Dendritic cell treated with granulocyte-macrophage colony-stimulating factor and Interleukin-4, amounts not matched to agents 40 ng/mL and 50 ng/mL, for 4 days (primary cell): ENCODE results near the gene COL23A1.

ENCODE experiments used
- H3K27ac Mint-ChIP-seq: one replicate; pipeline ENCODE4 v1.8.0; 2022; ENCODE audit warnings: mild to moderate bottlenecking, mixed read lengths
- H3K27me3 Mint-ChIP-seq: one replicate; pipeline ENCODE4 v1.8.0; 2022; ENCODE audit warnings: mild to moderate bottlenecking, mixed read lengths
- H3K36me3 Mint-ChIP-seq: one replicate; pipeline ENCODE4 v1.8.0; 2022; ENCODE audit warnings: low read depth, mixed read lengths
- H3K4me1 Mint-ChIP-seq: one replicate; pipeline ENCODE4 v1.8.0; 2022; ENCODE audit warnings: low read depth, mixed read lengths
- H3K4me3 Mint-ChIP-seq: one replicate; pipeline ENCODE4 v1.8.0; 2022; ENCODE audit warnings: mild to moderate bottlenecking, moderate library complexity, mixed read lengths
- H3K9me3 Mint-ChIP-seq: one replicate; pipeline ENCODE4 v1.8.0; 2022; ENCODE audit warnings: mixed read lengths
- intact Hi-C: fragments of 100-400 bp; cut with micrococcal nuclease; formaldehyde crosslinking; loops from one replicate; pipeline ENCODE4 v1.15.0; 2022

Gene COL23A1

DNA sequence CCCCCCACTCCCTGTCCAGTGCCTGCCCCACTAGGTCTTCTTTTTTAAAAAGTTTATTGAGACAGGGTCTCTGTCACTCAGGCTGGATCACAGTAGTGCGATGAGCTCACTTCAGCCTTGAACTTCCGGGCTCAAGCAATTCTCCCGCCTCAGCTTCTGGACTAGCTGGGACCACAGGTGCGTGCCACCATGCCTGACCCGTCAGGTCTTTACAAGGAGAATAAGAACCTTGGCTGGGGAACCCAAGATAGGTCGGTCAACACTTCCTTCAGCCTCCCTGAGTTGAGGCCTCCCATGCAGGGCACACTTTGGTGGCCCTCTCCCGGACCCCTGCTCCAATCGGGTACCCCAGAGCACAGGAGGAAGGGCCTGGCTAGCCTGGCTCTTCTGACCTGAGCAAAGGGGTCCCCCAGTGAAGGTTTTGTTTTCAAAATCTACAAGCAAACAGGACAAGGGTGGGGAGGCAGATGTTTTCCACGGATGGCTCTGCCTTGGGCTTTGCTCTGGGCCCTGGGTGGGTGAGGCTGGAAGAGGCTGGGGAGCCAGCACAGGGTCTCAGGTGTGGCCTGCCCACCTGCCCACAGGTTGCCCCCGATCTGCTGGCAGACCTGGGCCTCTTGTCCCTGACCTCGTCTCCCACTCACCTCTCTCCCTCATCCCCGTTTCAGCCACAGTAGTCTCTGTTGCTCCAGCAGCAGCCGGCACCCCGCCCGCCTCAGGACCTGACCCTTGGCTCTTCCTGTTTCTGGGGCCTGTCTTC is 248.9 kb downstream of the COL23A1 start:
- H3K27me3 Mint-ChIP-seq, result peaks cover 15% of the 10 kb centered on the region
- H3K36me3 Mint-ChIP-seq, result no peaks in the 10 kb centered on the region
- peaks cover 39% of the 10 kb centered on the region for H3K4me1 Mint-ChIP-seq
- intact Hi-C loops, result no loop called here
- H3K4me3 Mint-ChIP-seq, result no peak overlapping the region
- H3K27ac Mint-ChIP-seq, result peak overlapping the region; percentile 76
- no peaks in the 10 kb centered on the region for H3K9me3 Mint-ChIP-seq

DNA sequence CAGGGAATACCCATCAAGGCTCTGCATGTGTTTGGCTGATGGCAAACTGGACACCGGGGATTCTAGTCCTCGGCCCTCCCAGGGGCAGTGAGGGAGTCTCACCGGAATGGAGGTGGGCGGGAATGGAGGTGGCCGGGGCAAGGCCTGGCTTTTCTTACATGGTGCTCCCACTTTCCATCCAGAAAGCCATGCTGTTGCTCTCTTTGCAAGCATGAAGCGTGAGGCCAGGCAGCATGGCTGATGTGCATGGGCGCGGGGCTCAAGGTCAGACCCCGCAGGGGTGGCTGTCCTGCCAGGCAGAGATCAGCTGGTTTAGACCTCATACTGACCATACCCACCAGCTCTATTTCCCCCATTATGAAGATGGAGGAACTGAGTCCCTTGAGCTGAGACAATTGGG is 249.6 kb downstream of the COL23A1 start:
- Mint-ChIP-seq H3K27ac (peak overlapping the region; percentile 76), H3K4me3 (no peak overlapping the region), H3K27me3 (peaks cover 15% of the 10 kb centered on the region), H3K4me1 (peaks cover 39% of the 10 kb centered on the region), H3K36me3 (no peaks in the 10 kb centered on the region), H3K9me3 (no peaks in the 10 kb centered on the region)
- intact Hi-C loops, result no loop called here

DNA sequence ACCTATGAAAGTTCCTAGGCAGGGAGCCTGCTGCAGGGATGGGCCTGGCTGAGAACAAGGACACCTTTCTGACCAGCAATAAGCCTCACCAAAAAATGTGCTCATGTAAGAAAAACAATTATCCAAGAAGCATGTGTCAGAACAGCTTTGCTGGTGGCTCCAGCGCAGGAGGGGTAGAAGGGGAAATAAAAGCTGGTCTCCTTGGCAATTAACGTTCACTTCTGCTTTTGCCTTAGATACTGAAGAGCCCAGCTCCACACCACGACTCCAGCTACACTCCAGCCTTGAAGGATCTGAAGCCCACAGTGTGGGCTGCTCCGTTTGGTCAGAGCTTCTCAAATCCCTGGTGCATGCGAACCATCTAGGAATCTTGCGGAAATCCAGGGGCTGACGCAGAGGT is 250.0 kb downstream of the COL23A1 start:
- intact Hi-C loops, result no loop called here
- peaks cover 42% of the 10 kb centered on the region for H3K4me1 Mint-ChIP-seq
- no peak overlapping the region for H3K4me3 Mint-ChIP-seq
- H3K27me3 Mint-ChIP-seq, result peaks cover 15% of the 10 kb centered on the region
- no peaks in the 10 kb centered on the region for H3K36me3 Mint-ChIP-seq
- H3K9me3 Mint-ChIP-seq, result no peaks in the 10 kb centered on the region
- no peak overlapping the region for H3K27ac Mint-ChIP-seq

DNA sequence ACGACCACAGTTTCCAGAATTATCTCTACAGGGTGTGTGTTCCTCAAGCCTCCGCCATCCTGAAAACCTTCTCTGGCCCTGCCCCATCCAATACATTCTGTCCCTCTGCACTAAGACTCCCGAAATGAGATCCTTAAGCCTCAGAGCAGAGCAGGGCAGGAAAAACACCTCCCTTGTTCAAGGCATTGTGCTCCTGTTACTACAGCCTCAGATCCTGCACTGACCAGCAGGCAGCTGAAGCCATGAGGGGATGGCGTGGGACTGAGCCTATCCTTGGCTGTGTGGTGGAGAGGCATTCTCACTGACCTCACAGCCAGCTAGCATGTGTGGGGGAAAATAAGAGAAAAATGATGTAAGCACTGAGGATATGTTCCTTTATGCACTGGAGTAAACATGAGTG is 250.9 kb downstream of the COL23A1 start:
- Mint-ChIP-seq H3K27ac (peak overlapping the region; percentile 19), H3K4me1 (peaks cover 49% of the 10 kb centered on the region), H3K9me3 (no peaks in the 10 kb centered on the region), H3K27me3 (peaks cover 15% of the 10 kb centered on the region), H3K36me3 (no peaks in the 10 kb centered on the region), H3K4me3 (no peak overlapping the region)
- intact Hi-C loops, result no loop called here

DNA sequence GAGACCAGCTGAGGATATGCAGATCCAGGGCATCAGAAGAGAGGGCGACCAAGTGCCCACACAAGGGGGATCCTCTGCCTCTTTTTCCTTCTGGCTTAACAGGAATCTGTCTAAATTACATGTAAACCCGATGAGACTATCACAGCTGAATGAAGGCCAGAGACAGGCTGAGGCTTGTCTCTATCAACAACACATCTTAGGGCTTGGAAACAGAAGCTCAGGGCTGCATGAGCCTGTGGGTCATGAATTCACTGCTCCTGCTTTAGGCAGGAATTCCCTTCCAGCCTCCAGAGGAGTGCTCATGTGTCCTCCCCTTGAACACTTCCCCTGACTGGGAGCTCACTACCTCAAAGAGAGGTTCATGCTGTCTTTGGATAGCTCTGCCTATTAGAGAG is 251.4 kb downstream of the COL23A1 start:
- Mint-ChIP-seq H3K36me3 (no peaks in the 10 kb centered on the region), H3K9me3 (no peaks in the 10 kb centered on the region)
- intact Hi-C loops, result no loop called here

DNA sequence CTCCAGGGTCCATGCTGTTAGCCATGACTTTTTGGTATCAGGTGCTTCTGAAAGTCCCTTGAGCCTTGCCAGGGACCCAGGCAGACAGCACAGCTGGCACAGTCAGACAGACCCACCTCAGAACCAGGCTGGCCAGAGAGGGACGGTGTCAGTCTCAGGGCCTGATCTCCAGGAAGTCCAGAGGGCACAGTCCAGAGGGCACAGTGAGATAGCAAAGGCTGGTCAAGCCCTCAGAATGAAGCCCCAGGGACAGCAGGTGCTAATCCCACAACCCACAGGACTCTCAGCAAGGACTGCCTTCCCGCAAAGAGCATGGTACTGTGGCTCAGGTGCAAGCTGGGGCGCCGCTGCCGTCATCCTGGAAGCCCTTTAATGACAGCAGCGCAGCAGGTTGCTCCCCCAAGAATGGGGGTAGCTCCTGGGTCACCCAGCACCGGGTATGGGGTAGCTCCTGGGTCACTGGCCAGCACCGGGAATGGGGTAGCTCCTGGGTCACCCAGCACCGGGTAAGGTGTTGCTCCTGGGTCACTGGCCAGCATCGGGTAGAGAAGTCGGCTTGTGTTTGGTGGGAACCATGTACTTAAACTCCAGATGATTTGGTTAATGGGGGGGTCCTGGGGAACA is 252.0 kb downstream of the COL23A1 start:
- intact Hi-C loops, result no loop called here
- H3K36me3 Mint-ChIP-seq, result no peaks in the 10 kb centered on the region
- peaks cover 15% of the 10 kb centered on the region for H3K27me3 Mint-ChIP-seq
- H3K9me3 Mint-ChIP-seq, result no peaks in the 10 kb centered on the region
- H3K4me1 Mint-ChIP-seq, result peaks cover 59% of the 10 kb centered on the region
- no peak overlapping the region for H3K27ac Mint-ChIP-seq
- no peak overlapping the region for H3K4me3 Mint-ChIP-seq

More for the DNA sequence above, 251.4 kb downstream of the COL23A1 start:
- Mint-ChIP-seq H3K27me3 (peaks cover 15% of the 10 kb centered on the region), H3K4me1 (peaks cover 54% of the 10 kb centered on the region), H3K27ac (peak overlapping the region; percentile 19), H3K4me3 (no peak overlapping the region)

DNA sequence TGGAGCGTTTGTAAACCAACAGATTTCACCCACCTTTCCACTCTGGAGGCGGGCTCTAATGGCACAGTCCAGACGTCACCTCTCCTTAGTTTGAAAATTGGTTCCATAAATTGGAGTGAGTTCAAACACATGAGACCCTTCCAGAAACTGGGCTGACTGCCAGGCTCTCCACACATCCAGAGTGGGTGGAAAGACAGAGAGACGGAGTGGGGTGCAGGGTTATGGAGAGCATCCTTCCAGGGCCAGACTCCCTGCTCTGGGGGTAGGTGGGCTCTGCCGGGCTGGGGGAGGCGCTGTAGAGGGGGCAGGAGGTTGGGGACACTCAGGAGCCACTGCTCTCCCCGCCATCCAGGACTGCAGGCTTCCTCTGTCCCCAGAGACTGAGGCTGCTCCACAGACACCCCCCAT is 252.9 kb downstream of the COL23A1 start:
- H3K4me3 Mint-ChIP-seq, result no peak overlapping the region
- H3K27ac Mint-ChIP-seq, result no peak overlapping the region
- peaks cover 14% of the 10 kb centered on the region for H3K27me3 Mint-ChIP-seq
- intact Hi-C loops, result no loop called here
- H3K36me3 Mint-ChIP-seq, result no peaks in the 10 kb centered on the region
- H3K4me1 Mint-ChIP-seq, result peaks cover 62% of the 10 kb centered on the region
- H3K9me3 Mint-ChIP-seq, result no peaks in the 10 kb centered on the region

DNA sequence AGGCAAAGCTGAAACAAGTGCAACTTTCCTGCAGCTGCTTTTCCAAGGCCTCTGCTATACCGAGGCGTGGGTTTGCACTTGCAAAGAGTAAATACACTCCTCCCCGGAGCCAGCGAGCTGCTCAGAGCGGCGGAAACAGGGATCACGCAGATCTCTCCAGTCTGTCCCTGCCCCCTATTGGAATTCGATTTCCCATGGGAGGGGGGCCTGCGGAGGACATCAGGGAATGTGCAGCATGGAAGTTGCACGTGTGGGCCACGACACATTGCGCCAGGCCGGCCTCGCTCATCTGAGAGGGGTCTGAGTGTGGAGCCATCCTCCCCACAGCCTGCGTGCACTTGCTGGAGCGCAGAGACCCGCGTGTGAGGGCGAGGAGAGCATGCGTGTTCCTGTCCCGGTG is 253.3 kb downstream of the COL23A1 start:
- H3K27ac Mint-ChIP-seq, result no peak overlapping the region
- intact Hi-C loops, result no loop called here
- H3K36me3 Mint-ChIP-seq, result no peaks in the 10 kb centered on the region
- no peaks in the 10 kb centered on the region for H3K9me3 Mint-ChIP-seq
- H3K4me1 Mint-ChIP-seq, result peaks cover 60% of the 10 kb centered on the region
- H3K27me3 Mint-ChIP-seq, result peaks cover 10% of the 10 kb centered on the region
- no peak overlapping the region for H3K4me3 Mint-ChIP-seq

DNA sequence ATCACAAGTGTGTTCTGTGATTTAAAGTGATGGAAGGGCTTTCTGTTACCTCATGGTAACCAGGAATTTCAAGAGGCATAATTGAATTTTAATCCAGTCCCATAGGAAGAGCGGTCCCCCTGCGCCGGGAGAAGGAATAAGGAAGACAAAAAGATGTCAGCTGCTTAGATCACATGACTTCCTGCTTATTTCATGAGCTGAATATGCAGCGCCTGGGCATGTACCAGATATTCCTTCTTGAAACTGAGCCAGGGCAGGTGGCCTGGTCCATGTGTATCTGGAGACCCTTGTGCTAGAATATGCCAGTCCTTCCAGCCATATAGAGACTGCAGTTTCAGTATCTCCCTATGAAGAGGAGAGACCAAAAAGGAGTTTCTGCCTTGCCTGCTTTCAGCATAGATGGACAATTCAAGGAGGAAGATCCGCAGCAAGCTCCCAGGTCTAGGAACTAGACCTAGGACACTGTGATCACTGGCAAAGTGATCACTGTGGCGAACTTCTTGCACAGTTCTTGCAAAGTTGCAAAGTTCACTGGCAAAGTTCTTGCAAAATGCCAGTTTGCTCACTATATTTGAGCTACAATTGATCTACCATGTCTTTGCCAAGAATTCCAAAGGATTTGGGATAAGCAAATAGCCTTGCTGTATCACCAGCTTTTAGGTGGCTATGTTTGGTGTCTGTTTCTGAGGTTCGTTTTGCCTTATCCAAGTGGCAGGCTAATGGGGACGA is 254.7 kb downstream of the COL23A1 start:
- Mint-ChIP-seq H3K4me1 (peaks cover 60% of the 10 kb centered on the region), H3K9me3 (no peaks in the 10 kb centered on the region), H3K27ac (peak overlapping the region; percentile 79), H3K27me3 (peaks cover 6% of the 10 kb centered on the region), H3K4me3 (peak overlapping the region; percentile 36), H3K36me3 (no peaks in the 10 kb centered on the region)
- intact Hi-C loops, result no loop called here

DNA sequence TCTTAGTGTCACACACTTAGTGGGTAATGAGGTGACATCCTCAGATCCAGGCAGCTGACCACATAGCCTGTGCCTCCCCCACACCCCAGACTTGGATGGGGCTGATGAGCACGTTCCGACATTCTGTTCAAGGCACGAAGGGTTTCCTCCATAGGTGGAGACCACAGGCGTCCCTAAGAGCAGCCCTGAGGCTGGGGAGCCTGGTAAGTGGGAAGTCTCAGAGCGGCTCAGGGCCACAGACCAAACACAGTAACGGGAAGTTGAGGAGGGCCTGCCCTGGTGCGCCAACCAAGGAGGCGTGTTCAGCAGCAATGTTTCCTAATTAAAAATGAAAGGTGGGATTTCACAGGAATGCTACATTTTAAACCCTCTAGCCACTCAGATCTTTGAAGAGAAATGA is 255.3 kb downstream of the COL23A1 start:
- peaks cover 6% of the 10 kb centered on the region for H3K27me3 Mint-ChIP-seq
- peak overlapping the region; percentile 36 for H3K4me3 Mint-ChIP-seq
- peak overlapping the region; percentile 79 for H3K27ac Mint-ChIP-seq
- intact Hi-C loops, result no loop called here
- no peaks in the 10 kb centered on the region for H3K36me3 Mint-ChIP-seq
- H3K9me3 Mint-ChIP-seq, result no peaks in the 10 kb centered on the region
- H3K4me1 Mint-ChIP-seq, result peaks cover 55% of the 10 kb centered on the region

DNA sequence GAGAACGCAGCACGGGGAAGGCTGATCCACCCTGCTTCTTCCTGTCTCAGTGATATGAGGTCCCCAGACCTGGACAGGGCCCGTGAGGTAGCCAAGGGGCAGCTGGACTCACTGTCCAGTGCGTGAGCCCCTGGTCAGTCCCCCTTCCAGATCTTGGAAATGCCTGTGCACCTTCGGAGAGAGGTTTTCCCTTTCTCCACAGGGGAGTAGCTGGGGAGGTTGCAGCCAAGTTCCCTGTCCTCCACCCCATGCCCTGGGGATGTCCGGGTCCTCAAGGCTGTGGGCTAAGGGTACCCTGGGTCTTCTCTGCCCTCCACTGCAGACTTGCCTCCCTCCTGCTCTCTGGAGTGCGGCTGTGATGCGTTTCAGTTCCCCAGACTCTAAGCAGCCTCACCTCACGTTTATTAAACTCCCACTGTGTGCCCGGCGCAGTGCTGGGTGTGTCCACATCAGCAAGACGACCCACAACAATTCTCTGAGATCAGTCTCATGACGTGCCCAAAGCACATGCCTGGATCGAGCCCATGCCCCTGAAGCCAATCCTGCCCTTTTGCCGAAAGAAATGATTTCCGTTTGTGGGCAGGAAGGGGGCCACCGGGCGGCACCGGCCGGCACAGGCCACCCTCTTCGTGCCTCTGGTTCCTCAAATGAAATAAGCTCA is 256.2 kb downstream of the COL23A1 start:
- intact Hi-C loops, result no loop called here
- Mint-ChIP-seq H3K4me3 (peak overlapping the region; percentile 28), H3K27me3 (peaks cover 2% of the 10 kb centered on the region), H3K4me1 (peaks cover 54% of the 10 kb centered on the region), H3K36me3 (no peaks in the 10 kb centered on the region), H3K9me3 (no peaks in the 10 kb centered on the region), H3K27ac (peak overlapping the region; percentile 72)

DNA sequence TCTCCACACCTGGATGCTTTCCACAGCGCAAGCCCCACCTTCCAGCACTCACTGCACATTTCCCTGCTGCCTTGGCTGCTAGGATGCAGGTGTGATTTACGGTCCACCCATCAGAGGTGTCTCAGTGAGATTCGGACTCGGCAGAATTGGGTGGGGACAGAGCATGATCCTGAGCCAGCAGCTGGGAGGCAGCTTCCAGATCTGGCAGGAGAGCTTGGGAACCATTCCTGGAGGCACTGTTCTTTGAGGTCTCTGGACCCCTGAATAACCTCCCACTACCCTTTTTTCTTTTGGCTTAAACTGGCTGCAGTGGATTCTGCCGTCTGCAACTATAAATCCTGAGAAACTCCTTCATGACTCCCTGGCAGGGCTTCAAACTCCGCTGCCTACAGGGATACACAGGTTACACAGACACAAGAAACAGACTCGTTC is 258.0 kb downstream of the COL23A1 start:
- H3K4me3 Mint-ChIP-seq, result no peak overlapping the region
- peaks cover 61% of the 10 kb centered on the region for H3K4me1 Mint-ChIP-seq
- peak overlapping the region; percentile 25 for H3K27ac Mint-ChIP-seq
- no peaks in the 10 kb centered on the region for H3K36me3 Mint-ChIP-seq
- intact Hi-C loops, result no loop called here
- H3K27me3 Mint-ChIP-seq, result no peaks in the 10 kb centered on the region
- no peaks in the 10 kb centered on the region for H3K9me3 Mint-ChIP-seq

DNA sequence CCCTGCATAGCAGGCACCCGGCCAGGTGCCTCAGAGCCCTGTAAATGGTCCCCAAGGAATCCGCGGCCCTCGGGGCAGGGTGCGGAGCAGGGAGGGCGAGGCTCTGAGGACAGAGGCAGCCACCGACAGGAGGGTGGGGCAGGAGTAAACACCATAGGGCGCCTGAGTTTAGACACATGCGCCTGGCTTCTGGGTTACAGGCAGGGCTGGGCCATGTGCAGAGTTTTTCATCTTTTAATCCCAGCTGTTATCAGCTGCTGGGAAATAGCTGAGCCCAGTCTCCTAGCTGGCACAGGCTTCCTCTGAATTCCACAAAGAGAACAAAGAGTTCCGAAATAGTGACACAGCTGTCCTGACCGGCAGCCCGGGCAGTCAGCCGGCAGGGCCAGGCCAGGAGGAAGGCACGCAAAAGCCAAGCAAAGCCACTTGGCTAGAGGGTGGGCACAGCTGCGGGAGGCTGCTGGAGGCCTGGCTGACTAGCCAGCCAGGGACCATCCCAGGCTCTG is 258.6 kb downstream of the COL23A1 start:
- H3K36me3 Mint-ChIP-seq, result no peaks in the 10 kb centered on the region
- intact Hi-C loops, result no loop called here
- H3K4me1 Mint-ChIP-seq, result peaks cover 62% of the 10 kb centered on the region
- H3K9me3 Mint-ChIP-seq, result no peaks in the 10 kb centered on the region
- H3K27ac Mint-ChIP-seq, result peak overlapping the region; percentile 25
- H3K4me3 Mint-ChIP-seq, result no peak overlapping the region
- H3K27me3 Mint-ChIP-seq, result peaks cover under 1% of the 10 kb centered on the region
